SK-N-DZ (cell line): ENCODE data around the gene SYN1.
"Not testable (repeated sequence)": the region's sequence is repeated elsewhere in the genome, so short reads cannot be mapped to it uniquely, and the experiment has no call there.

Experiments used
- DNase-seq: peaks from one replicate; pipeline ENCODE4 v3.0.0-alpha.2; 2015; ENCODE audit warnings: low spot score

Gene SYN1

DNA sequence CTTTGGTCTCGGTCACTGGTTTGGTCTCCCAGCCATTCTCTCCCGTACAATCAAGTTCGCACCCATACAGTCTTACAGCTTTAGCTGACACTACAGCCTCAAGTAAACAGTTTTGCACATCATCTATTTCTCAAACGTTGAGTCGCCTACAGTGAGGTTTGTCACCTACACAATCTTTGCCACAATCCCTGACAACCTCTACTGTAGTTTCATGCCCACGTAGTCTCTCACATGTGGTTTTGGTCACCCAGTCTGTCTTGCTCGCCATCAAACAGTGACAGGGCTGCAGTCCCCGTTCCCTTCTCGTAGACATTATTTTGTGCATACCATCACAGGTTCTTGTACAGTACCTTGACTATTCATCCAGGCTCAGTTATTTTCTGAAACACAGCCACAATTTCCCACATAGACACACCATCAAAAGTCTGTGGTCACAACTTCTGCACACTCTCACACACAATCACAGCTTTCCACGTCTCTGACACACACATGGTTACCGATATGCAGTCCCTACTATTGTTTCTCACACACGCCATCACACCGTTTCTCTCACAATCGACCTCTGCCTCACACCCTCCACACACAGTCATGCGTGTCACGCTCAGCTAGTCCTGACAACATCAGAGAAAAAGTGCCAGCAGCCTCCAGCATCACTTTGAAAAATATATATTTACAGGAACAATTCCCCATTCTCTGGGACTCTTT is 15.4 kb upstream of the SYN1 start:
- DNase-seq, result no peak

DNA sequence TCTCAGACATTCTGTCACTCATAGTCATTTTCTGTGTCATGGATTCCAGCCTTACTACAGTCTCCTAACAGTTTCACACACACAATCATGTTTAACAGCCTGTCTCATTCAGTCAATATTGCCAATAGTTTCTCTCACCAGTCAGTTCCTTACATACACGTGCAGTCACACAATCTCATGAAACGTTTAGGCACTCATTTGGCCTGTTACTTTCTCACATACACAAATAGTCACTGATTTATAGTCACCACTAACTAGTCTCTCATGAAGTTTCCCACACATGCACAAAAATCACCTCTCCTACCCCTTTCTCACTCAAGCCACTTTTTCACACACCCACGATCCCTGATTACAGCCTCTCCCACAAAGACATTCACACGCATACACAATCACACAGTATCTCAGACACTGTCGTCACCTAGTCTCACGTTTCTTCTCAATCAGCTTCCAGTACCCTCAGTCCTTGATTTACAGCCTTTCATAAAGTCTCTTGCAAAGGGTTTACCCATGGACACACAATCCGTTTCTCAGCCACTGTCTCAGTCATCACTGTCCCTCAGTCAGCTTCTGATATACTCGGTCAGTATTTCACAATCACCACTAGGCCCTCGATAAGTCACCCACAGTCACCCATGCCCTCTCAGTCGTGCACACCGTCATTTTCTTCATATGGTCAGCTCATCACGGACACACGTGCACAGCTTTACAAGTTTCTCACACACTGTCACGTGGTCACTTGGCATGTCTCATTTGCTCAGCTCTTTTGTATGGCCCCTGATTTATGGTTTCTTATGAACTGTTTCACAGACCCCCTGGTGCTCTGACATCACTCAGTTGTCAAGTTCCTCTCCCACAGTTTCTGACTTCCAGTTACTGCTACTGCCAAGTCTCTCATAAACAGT is 14.3 kb upstream of the SYN1 start:
- no peak for DNase-seq

DNA sequence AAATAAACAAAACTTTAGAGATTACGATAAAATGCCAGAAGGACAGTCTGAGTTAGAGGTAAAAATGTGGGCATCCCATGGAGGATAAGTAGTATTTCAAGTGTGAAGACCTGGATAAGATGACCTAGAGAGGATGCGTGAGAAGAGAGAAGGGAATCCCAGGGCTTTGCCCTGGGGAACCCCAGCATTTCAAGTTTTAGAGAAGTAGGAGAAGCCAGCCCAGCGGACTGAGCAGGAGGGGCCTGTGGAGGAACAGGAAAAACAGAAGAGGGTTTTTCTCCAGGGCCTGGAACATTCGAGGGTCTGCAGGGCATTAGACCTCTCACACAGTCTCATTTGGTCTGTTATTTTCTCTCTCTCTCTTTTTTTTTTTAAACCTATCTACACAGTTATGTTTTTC is 13.0 kb upstream of the SYN1 start:
- DNase-seq, result no peak

DNA sequence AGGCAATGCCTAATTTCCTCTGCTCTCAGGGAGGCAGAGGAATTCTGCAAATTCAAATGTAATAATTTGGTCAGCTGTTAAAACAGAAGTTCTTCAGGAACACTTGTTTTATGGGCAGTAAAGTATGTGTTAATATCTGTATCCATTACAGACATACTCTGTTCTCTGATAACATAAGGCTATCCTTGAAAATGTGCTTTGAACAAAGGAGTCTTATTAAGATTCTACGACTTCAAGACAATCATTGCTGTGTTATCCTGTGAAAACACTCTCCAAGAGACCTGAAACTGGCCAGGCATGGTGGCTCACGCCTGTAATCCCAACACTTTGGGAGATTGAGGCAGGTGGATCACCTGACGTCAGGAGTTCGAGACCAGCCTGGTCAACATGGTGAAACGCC is 12.0 kb upstream of the SYN1 start:
- DNase-seq, result no peak

DNA sequence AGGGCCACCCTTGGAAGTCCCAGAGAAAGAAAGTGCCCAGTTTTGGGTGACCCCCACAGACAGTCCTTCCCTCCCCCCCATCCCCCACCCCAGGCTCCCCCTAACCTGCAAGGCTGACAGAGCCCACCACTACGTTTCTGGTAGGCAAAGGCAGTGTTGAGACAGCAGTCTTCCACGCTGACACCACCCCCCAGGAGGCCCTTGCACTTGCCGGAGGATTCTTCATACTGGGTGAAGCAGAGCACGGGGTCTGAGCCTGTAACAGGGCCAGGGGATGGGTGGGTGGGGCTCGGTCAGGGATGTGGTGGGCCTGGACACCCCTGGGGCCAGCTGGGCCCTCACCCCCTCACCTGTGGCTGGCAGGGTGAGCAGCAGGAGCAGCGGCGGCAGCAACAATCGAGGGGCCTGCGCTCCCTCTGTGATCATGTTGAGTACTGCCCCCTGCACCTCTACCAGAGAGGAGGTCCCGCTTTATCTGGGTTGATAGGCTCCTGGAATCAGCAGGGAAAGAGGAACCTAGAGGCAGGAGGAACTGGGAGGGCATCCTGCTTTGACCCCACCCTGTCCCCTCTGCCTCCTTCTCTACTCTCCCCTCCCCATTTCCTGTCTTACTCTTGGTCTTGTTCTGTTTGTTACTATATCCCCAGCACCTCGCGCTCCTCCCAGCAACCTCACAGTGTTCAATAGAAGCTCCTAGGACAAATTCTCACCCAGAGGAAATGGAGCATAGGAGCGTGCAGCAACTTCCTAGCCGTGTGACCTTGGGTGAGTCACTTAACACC is 10.0 kb upstream of the SYN1 start, which contains the start of gene CFP:
Gene CFP (minus strand): TSS at position 512 of the 782 bp plus-strand sequence. CDS start 86 bp downstream, at position 426.
- DNase-seq, result no peak

DNA sequence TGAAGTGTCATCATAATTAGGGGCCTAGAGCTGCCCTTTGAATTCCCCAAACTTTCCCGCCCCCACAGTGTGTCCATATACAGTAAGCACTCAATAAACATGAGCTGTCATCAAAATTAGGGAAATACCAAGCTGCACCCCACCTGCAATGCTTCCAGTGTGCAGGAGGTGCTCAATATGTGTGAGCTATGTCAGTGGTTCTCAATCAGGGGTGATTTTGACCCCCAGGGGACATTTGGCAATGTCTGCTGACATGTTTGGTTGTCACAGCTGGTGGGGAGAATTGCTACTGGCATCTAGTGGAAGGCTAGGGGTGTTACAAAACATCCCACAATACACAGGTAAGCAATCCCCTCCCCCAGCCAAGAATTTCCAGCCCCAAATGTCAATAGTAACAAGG is 9.3 kb upstream of the SYN1 start:
- no peak for DNase-seq

DNA sequence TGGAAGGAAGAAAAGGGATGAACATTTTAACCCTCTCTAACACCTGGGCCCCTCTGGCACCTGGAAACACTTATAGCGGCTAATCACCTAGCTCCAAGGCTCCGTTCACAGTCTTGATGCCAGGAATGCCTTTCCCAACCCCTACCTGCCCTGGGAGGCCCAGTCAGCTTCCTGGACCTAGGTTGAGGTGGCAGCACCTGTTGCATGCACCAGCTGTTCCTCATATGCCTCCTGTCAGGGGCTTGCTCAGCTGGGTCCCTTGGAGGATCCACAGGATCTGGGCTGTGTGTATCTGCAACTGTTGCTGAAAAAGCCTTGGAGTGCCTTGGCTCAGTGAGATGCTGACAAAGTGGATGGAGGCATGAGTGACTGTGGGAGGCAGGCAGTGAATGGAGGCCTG is 5.7 kb upstream of the SYN1 start:
- no peak for DNase-seq

DNA sequence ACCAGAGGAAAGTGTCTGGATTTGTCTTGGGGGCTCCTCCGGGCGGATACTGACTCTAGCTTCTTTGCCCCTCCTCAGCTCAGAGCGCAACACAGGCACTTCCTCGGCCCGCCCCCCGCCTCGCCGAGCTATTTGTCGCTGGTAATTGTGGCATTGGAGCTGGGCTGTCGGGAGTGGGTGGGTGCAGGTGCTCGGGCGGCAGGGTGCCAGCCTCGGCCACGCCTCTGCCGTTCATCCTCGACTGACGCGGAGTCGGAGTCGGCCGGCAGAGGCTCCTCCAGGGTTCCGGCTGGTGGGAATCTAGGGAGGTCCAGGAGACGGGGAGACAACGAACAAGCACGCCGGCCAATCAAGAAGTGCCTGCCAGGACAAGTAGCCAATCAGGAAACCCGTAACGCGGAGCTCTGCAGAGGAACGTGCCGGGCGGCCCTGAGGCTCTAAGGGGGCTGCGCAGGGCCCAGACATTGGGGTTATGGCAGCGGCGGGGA is 3.9 kb upstream of the SYN1 start:
- DNase-seq, result peak; percentile 89

DNA sequence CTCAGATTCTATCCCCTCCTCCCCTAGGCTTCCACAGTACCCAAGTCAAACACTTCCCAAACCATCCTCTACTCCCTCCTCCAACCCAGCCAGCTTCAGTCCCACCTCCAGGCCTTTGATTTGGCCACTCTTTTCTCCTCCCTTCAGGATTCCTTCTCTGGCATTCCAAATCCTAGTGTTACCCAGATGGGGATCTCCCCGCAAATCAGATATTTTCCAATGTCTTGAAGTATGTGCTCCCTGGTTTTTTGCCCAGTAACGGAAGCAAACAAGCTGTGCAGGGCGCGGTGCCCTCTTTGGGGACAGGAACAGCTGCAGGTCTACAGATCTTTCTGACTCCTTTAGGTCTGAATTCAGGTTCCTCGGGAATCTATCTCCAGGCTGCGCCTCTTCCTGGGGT is 2.2 kb upstream of the SYN1 start:
- no peak for DNase-seq

DNA sequence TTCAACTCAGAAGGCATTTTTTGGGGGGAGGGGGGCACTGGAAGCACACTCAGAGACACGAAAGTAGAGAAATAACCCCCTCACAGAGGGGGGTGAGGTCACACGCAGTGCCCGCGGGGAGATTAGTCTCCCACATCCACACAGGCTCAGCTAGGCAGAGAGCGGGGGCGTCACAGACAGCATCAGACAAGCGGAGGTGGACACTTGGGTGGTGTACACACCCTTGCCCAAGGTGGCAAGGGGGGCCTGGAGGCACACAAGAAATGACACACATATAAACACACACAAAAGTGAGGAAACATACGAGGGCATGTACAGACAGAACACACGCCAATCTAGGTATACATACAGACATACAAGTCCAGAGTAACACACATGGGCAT is 637 bp upstream of the SYN1 start:
- no peak for DNase-seq

DNA sequence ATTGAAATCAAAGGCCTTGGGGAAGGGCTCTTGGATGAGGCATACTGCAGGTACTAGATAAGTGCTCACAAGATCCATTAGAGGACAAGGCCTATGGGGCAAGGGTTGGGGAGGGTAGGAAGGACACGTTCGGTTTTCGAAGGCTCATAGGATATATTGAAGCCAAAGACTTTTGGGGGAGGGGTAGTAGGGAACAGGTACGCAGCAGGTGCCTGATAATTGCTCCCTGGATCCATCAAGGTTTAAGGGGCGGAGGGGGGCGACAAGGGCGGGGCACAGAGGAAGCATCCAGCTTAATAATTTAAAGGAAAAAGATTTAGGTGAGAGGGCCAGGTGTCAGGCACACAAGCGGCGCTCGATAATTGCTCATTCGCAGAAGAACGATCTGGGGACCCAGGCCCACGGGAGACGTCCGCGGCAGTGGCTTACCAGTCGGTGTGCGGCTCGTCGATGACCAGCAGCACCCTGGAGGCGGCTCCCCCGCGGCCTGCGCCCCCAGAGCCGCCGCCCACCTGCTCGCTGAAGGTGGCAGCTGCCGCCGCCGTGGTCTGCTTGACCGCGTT is 653 bp downstream of the SYN1 start:
- no peak for DNase-seq

DNA sequence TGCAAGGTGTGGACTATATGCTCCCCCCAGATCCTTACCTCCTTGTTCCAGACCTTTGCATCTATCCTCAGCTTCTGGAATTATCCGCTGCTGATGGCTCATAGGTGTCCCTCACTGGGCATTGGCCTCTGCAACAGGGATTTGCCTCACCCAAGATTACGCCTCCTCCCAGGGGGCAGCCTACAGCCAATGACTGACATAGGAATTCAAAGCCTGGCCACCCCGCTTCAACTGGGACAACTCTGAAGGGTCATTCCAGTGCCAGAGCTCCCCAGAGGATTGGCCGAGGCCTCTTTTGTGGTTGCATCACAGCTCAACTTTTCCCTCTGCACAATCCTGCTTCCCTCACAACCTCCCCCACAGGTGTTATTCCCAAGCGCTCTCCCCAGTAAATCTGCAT is 5.0 kb downstream of the SYN1 start:
- DNase-seq, result no peak

DNA sequence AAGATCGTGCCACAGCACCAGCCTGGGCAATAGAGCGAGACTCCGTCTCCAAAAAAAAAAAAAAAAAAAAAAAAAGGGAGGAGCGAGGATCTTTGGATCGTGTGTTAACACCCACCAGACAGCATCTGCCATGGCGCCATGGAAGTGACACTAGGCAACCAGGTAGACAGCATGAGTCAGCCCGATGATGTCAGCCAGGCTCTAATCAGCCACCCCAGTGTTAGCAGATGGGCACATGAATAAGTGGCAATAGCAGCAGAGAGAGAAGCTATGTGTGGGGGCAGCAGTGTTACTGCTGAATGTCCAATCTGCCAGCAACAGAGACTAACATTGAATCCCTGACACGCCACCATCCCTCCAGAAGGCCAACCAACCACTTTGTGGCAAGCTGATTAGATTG is 6.6 kb downstream of the SYN1 start:
- DNase-seq, result no peak

DNA sequence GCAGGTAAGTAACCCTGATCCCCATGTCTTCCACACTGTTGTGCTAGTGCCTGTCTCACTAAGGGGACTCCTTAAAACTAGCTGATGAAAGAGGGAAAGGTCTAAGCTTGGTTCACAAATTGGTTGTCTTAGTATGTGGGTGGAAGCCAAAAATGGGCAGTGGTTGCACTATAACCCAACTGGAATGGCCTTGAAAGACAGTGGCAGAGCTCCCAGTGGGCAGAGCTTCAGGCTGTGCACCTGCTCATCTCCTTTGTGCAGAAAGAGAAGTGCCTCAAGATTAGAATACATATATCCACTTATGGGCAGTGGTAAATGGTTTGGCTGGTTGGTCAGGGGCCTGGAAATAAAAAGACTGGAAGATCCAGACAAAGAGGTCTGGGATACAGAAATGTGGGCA is 7.2 kb downstream of the SYN1 start:
- DNase-seq, result no peak

DNA sequence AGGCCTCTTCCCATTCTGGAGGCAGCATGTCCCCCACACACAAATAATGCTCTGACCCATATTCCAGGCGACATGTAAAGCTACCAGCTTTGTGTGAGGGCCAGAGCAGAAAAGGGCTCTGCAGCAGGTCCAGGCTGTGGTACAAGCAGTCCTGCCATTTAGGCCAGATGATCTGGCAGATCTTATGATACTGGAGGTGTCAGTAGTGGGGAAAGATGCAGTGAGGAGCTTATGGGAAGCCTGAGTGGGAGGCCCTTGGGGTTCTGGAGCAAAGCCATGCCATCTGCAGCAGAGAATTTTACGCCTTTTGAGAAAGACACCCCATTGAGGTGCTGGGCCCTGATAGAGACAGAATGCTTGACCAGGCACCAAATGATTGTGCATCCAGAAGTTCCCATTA is 7.7 kb downstream of the SYN1 start:
- DNase-seq, result no peak

DNA sequence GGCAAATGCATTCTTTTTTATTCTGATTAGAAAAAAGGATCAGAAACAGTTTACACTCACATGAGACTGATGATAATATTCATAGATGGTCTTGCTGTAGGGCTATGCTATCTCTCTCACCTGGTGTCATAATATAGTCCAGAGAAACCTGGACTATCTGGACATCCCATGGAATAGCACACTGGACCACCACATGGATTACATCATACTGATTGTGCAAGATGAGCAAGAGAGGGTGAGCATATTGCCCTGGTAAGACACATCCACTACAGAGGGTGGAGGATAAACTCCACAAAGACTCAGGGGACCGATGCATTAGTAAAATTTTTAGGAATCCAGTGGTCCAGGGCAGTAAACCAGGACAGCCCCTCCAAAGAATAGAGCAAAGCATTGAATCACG is 8.2 kb downstream of the SYN1 start:
- no peak for DNase-seq

DNA sequence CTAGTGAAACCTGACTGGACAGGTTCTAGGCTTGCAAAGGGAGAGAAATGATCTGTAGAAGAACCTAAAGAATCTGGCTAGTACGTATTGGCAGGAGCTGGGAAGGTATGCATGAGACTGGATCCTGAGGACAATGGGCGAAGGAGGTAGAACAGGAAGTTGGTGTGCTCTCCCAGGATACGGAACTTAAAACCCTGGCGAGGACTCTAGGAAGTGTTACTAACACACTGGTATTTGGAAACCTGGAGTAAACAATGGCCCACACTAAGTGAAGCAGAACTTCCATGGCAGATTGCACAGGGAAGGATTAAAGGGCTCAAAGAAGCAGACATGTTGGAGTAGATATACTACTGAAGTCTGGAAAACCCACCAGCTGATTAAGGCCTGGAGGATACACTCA is 9.1 kb downstream of the SYN1 start:
- no peak for DNase-seq

DNA sequence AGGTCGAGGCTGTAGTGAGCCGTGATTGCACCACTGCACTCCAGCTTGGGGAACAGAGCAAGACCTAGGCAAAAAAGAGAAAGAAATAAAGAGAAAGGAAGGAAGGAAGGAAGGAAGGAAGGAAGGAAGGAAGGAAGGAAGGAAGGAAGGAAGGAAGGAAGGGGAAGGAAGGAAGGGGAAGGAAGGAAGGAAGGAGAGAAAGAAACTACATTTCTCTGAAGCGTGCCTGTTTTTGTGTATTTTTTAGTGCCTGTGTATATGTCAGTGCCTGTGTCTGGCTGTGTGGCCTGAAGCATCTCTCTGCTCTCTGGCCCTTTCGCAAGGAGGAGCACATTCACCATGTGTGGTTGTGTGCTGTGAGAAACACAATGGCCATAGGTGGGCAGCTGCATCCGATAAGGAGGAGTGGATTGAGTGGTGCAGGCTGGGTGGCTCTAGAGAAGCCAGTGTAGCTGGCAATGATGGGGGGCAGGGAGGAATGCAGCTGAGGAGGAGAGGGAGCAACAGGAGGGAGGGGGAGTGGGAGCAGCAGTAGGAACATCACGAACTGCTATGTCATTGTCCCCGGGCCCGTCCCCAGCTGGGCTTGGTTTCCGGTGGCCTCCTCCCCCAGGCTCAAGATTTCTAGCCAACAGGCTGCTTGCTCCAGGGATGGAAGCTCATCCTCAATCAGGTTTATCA is 11.4 kb downstream of the SYN1 start:
- DNase-seq, result no peak

DNA sequence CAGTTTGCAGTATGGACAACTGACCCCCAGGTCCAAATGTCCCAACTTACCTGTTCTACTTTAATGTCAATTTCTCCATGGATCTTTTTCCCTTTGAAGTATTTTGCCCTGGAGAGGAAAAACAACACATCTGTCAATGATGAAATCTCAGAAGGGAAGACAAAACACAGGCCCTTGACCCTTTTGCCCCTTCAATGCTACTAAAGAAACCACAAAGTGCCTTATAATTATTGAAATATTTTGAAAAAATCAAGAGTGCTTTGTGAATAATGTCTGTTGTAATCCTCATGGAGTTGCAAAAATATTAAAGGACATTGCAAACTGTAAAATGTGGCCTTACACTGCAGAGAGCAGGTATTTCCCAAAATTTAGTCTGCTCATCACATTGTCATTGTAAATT is 12.6 kb downstream of the SYN1 start:
- DNase-seq, result no peak

DNA sequence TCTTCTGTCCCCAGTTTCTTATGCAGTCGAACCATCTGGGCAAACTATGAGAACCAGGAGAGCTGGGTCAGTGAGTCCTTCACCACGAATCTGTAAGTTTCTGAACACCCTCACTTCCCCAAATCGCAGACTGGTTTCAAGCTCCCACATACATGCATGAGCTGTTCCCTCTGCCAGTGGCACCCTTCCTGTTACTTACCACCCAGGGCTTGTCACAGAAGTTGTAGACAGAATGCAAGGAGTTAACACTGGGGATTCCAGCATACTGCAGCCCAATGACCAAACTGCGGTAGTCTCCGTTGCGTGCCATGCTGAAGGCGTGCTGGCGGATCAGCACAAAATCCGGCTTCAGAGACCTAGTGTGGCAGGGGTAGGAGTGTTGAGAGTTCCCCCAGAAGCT is 14.6 kb downstream of the SYN1 start:
- no peak for DNase-seq

DNA sequence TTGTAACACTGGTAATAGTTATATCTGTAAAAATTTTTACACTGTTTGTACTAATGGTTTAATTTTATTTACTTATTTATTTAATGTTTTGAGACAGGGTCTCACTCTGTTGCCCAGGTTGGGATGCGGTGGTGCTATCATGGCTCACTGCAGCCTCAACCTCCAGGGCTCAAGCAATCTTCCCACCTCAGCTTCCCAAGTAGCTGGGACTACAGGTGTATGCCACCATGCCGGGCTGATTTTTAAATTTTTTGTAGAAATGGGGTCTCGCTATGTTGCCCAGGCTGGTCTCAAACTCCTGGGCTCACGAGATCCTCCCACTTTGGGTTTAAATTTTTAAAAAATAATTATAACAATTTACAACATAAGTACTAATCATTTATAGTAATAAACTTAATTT is 16.5 kb downstream of the SYN1 start:
- not testable (repeated sequence) for DNase-seq
